RKO (cell line): ENCODE results near the gene WT1.
A peak's percentile ranks its signal among the peaks of the same experiment; 100 is the strongest.
"Not testable (repeated sequence)": the region's sequence is repeated elsewhere in the genome, so short reads cannot be mapped to it uniquely, and the experiment has no call there.

ENCODE experiments used
- DNase-seq: peaks from one replicate; pipeline ENCODE4 v3.0.0-alpha.2; 2016; ENCODE audit warnings: low spot score

The WT1 gene

GRCh38 chr11:32435511-32435941 is at the start of gene WT1:
Gene WT1 (minus strand): TSS chr11:32435539.
- no peak for DNase-seq

- no peak for DNase-seq
Observed at GRCh38 chr11:32479291-32479690, 44.0 kb upstream of the WT1 start.

DNA sequence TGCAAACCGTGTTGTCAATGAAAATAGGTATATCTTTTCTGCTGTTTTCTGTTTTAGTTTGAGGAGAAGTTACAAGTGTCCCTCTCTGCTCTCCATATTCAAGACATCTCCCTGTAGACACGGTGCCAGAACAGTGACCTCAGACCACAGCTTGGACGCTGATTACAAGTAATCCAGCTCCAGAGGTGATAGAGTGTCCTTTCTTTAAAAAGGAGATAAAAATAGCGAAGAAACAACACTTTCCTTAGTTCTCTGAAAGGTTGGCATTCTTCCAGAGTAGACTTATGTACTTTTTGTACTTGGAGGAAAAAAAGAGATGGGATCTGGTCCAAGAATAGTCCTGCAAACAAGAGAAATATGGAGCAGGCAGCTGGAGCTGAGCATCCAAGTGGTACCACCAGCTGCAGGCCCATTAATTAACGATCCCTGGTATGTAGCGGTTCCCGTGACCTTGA is 43.0 kb upstream of the WT1 start:
- no peak for DNase-seq

DNA sequence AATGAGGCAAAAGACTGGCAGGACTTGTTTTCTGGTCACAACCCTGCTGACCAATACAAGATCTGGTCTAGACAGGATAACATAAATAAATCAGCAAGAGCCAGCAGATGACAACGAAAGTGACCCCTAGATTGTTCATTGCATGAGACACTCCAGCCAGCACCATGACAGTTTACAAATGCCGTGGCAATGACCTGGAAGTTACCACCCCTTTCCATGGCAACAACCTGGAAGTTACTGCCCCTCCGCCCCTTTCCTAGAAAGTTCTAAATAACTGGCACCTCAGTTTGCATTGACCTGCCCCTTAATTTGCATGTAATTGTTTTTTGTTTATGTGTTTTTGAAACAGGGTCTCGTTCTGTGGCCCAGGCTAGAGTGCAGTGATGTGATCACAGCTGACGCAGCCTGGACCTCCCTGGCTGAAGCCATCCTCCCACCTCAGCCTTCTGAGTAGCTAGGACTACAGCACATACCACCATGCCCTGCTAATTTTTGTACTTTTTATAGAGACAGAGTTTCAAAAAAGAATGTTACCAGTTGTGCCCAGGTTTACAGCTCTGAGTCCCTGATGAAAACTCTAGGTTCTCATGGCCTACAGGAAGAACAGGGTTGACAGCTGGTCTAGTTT is 38.1 kb upstream of the WT1 start:
- peak; percentile 47 for DNase-seq

GRCh38 chr11:32472226-32472625 is 36.9 kb upstream of the WT1 start:
- no peak for DNase-seq

DNA sequence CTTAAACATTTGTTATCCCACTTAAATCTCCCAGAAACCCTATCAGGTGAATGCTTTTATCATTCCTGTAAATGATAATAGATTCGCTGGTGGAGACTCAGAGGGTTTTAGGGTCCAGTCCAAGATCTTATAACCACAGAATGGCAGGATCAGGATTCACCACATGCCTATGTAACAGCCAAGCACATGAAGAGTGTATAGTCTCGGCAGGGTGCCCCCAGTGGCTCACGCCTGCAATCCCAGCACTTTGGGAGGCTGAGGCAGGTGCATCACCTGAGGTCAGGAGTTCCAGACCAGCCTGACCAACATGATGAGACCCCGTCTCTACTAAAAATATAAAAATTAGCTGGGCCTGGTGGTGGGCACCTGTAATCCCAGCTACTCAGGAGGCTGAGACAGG is 36.2 kb upstream of the WT1 start:
- DNase-seq = not testable (repeated sequence)

- no peak for DNase-seq
Observed at GRCh38 chr11:32469791-32470190, 34.5 kb upstream of the WT1 start.

DNA sequence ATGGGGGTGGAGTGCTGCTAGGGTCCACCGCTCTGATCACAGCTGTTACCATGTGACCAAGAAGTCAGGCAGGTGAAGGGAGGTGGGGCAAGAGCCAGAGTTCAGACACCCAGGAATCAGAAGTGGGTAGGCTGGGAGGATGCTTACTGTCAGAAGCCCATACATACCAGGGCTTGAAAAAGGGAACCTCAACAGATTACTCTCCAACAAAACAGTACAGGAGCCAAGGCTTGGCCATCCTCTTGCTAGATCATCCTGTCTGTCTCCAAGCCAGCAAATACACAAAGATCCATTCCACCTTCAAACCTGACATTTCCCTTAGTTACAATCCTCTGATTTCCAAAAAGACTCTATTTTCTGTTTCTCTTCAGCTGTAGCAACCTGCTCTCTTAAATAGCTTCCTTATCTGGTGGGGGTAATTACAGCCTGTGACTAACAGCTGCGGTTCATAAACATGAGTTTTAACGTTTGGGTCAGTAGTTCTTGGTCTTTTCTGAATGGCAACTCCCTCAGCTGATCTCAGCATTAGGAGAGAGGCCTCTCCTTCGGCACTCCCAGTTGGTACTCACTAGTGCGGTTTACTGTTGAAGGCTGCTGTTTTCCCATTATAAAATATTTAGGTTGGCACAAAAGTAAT is 31.1 kb upstream of the WT1 start:
- no peak for DNase-seq

DNA sequence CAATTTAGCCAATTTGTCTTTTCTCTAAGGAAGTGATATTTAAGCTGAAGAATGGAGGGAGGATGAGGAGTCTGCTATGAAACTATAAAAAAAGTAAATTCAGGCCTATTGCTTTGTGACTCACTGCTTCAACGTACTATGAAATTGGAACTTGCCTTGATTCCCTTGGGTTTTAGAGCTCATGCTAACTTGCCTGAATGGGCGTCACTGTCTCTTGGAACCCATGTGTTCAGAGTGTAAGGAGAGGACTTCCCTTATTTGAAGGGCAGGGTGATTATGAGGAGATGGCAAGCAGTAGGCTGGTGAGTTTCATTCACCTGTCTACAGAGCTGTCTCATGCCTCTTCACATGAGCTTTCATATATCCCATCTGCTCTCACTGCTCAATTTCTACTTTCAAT is 28.7 kb upstream of the WT1 start:
- no peak for DNase-seq

- no peak for DNase-seq
Observed at GRCh38 chr11:32462011-32462690, 26.8 kb upstream of the WT1 start.

DNA sequence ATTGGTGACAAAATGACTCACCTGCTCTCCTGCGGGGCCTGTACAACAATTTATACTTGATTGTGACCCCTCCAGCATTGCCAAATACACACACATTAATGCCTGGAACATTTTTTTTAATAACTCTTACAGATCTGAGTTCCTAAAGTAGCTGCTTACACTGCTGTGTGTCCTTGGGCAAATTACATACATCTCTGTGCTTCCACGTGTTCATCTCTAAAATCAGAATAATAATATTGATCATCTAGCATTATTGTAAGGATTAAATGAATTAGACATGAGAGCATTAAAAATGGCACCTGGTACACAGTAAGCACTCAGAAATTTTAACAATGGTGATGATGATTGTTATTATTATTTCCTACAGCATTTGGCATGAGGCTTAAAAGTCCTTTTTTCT is 21.5 kb upstream of the WT1 start:
- DNase-seq = no peak

DNA sequence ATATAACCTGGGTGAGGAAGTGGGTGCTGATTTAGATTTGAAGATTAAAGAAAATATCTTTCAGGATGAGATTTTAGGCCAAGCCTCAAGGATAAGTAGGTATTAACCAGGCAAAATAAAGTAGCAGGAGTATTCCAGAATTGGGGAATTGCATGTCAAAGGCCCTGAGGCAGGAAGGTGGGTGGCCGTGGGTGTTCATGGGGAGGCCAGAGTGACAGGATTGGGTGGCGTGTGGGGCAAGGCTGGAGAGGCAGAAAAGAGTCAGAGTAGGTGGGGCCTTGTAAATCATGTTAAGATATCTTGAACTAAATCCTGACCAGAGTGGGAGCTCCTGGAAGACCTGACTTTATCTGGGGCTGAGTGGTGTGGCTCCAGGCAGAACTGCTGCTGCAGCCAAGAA is 19.7 kb upstream of the WT1 start:
- no peak for DNase-seq

- DNase-seq = no peak
Observed at GRCh38 chr11:32451808-32452207, 16.5 kb upstream of the WT1 start.

DNA sequence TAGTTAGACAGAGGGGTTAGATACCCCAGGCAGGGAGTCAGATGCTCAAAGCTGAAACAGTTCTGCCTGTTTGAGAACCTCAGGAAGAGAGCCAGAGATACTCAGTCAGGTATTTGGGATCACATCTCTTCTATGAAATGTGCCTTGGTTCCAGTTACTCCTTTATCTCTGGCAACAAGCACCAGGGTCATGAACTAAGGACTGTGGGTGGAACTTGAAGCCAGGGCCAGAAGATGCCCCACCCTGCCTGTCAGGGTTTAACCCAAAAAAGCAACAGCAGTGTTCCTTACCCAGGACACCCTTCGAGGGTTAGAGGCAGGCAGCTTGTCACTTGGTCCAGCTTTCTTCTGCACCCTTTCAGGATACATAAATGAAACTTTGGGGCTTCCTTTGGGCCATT is 15.0 kb upstream of the WT1 start:
- no peak for DNase-seq

GRCh38 chr11:32448232-32448631 is 12.9 kb upstream of the WT1 start:
- peak; percentile 39 for DNase-seq

- no peak for DNase-seq
Observed at GRCh38 chr11:32447252-32447651, 11.9 kb upstream of the WT1 start.

- DNase-seq = no peak
Observed at GRCh38 chr11:32446227-32446626, 10.9 kb upstream of the WT1 start.

GRCh38 chr11:32444186-32444585 is 8.8 kb upstream of the WT1 start:
- DNase-seq = no peak

DNA sequence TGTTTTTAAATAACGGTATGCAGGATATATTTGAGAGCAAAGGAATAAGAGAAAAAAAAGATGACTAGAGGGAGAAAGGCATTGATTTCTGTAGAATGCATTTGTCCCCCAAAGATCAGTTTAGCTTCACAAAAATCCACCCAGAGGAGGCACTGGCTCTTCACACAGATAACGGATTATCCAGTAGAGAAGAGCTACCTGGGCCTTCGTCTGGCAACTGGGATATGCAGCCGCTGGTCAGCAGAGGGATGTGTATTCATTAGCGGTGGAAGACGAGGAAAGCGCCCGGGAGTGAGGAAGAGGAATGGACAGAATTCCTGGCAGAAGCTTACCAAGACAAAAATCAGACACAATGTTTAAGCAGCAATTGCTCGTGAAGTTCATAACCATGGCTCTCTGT is 5.6 kb upstream of the WT1 start:
- no peak for DNase-seq

DNA sequence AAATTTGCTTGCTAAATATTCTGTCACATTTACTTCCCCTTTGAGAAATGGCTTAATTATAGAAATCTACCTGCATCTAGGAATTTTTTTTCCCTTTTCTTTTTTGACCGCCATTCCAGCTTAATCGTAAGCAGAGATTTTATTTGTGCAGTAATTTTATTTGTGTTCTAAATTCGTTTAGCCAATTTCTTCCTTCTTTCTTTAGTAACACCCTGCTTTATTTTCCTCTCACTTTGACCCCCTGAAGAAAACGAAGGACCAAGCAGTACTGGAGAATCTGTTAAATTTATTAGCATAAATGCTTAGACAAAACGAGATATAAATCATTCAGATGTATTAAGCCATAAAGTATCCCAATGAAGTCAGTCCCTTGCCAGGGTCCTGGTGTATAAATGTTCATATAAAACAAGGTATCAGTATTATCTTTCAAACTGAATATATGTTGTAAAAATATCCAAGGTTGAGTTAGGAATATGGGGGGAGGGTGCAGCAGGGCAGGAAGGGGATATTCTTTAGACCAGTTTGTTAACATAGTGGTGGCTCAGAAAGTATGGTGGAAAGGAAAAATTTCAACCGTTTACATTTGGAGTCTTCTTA is 5.1 kb upstream of the WT1 start:
- DNase-seq = no peak

DNA sequence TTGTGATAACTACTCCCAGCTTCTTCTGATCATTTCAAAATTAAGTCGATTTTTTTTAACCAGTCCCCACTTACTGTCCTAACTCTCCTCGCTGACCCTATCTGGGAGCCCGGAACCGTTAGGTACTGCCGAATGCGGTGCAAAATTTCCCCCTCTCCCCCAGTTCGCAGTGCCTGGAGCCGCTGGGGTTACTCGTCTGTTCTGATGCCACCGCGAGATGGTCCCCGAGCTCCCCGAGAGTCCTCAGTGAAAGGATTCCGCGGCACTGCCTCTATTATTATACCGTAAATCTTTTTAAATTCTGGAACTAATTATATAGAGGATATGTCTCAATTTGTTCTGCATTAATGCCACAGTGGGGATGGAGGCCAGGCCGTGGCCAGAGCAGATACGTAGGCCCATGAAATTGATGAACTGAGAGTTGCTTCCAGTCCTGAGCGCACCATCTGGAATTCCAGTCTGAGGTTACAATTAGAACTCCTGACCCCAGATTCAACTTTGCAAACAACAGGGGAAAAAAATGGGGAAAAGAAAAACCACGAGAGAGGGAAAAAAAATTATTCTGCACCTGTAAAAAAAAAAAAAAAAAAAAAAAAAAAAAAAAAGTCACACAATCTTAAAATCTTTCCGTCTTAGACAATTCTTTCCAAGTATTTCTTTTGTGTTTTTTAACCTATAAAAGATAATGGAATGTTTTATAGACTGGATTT is 4.3 kb upstream of the WT1 start:
- DNase-seq = no peak

DNA sequence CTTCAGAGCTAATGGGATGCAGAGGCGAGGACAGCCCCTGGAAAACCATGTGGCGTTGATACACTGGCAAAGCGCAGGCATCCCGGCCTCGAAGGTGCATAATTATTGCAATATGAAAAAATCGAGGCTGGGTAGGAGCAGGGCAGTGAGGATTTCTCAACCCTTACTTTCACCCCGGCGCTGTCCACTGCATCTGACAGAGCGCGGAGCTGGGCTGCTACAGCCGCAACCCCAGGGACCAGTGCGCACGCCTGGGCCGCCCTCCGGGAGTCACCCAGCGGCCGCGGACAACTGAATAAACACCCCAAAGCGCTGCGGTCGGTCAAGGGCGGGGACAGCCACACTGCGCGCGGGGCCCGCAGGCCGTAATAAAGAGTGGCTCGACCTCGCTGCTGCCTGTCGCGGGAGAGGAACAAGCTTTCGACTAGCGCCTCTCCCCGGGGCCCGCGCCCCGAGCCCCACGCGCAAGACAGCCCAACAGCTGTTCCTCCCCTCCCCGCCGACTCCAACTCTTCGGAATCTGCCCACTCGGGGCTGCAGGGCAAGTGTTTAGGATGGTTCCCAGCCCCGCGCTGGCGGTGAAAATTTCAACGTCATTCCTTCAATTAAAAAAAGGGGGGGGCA is 3.6 kb upstream of the WT1 start:
- DNase-seq = no peak
